Skin of body (tissue), 2 donors: ENCODE data around the gene FMNL1. TPM values are rescaled to one million over a fixed set of nuclear protein-coding genes. Genes with fewer than 3 reads are reported as not detected.
"Not testable (repeated sequence)": the region's sequence is repeated elsewhere in the genome, so short reads cannot be mapped to it uniquely, and the experiment has no call there.

Experiments
- DNase-seq: peaks from one replicate; lab custom pipeline; 2025; lab: John Stamatoyannopoulos, UW
- total RNA-seq: library from RNA; depleted of rRNA; stranded (reverse); fragments of >200 nt; gene quantifications from one replicate; pipeline ENCODE4 v1.2.3, GENCODE V29; 2014

FMNL1 gene
- total RNA-seq, 1 donor from 2014 or later: 8.3 TPM

GRCh38 chr17:45235416-45236281 is 14.0 kb downstream of the FMNL1 start:
- DNase-seq: peak; percentile 56

- DNase-seq: no peak
Observed at GRCh38 chr17:45236282-45236606, 14.6 kb downstream of the FMNL1 start.

- DNase-seq: no peak
Observed at GRCh38 chr17:45237686-45238085, 16.0 kb downstream of the FMNL1 start.

GRCh38 chr17:45238155-45238774 is 16.6 kb downstream of the FMNL1 start:
- no peak for DNase-seq

- no peak for DNase-seq
Observed at GRCh38 chr17:45240905-45241327, 19.2 kb downstream of the FMNL1 start.

- DNase-seq: no peak
Observed at GRCh38 chr17:45241328-45242028, 19.8 kb downstream of the FMNL1 start.

GRCh38 chr17:45242029-45242414 is 20.3 kb downstream of the FMNL1 start:
- DNase-seq: no peak

- no peak for DNase-seq
Observed at GRCh38 chr17:45243750-45244149, 22.1 kb downstream of the FMNL1 start.

GRCh38 chr17:45244725-45245656 is 23.3 kb downstream of the FMNL1 start:
- DNase-seq: no peak

- no peak for DNase-seq
Observed at GRCh38 chr17:45246338-45246737, 24.7 kb downstream of the FMNL1 start.

GRCh38 chr17:45246861-45247428 is 25.3 kb downstream of the FMNL1 start:
- no peak for DNase-seq

- no peak for DNase-seq
Observed at GRCh38 chr17:45247429-45248131, 25.9 kb downstream of the FMNL1 start.

GRCh38 chr17:45248132-45248957 is 26.7 kb downstream of the FMNL1 start:
- no peak for DNase-seq

GRCh38 chr17:45251931-45252330 is 30.2 kb downstream of the FMNL1 start:
- no peak for DNase-seq

- not testable (repeated sequence) for DNase-seq
Observed at GRCh38 chr17:45253237-45253636, 31.6 kb downstream of the FMNL1 start.

GRCh38 chr17:45253879-45254278 is 32.2 kb downstream of the FMNL1 start:
- no peak for DNase-seq

- no peak for DNase-seq
Observed at GRCh38 chr17:45255358-45255757, 33.7 kb downstream of the FMNL1 start.

GRCh38 chr17:45256114-45256966 is 34.7 kb downstream of the FMNL1 start:
- DNase-seq: no peak
